Stimulated activated CD4-positive, alpha-beta T cell treated with anti-CD3 and anti-CD28 coated beads, Interleukin-4, amount 100 ng/mL, for 1 hour (primary cell): ENCODE data around the gene CSTF1.
"Not testable (repeated sequence)": the region's sequence is repeated elsewhere in the genome, so short reads cannot be mapped to it uniquely, and the experiment has no call there.

ENCODE experiments used
- DNase-seq: peaks from one replicate; pipeline ENCODE4 v3.0.0-alpha.2; 2020

Gene CSTF1

DNA sequence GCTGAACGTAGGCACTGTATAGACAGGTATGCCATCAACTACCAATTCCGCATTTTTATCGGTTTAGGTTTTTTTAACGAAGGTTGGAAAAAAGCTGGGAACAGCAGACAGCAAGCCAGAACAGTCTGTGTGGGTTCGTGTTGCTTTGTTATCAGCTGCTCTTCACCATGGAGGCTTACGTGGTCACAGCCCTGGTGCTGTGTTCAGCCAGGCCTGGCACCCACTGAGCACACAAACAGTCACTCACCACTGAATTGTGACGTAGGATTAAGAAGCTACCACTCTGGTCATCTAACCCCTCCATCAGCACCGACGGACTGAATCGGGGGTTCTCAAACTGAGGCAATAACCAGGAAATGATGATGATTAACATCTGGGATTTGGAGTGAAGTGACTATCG is 20.5 kb upstream of the CSTF1 start:
- no peak for DNase-seq

DNA sequence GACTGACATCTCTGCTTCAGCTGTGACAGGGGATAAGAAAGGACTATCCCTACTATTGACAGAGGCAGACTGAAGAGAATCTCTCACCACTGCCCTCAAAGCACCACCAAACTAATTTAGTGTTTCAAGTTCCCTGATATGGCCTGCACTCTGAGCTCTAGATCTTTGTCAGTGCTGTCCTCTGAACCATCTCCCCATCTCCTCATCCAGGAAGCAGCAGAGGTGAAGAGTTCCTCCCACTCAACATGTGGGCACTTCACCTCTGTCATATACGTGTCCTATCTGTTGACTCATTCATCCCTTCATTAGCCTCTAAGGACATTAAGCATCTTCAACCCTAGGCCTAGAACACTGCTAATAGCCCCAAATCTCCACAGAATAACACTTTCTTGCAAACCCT is 19.6 kb upstream of the CSTF1 start:
- no peak for DNase-seq

DNA sequence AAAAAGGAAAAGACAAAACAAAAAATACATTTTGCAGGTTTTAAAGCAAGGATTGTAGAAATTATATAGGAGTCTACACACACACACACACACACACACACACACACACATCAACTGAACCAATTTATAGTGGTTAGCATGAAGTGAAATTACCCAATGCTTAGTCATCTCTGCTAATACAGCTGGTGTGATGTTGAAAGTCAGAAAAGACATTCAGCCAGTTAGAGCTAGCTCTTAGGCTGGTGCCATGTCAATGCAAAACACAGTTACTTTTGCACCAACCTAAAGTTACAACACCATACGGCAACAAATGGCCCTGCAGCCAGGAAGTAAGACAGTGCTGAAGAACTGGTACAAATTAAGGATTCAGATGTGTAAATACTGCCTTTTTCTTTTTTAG is 18.5 kb upstream of the CSTF1 start:
- no peak for DNase-seq

- no peak for DNase-seq
Observed at GRCh38 chr20:56376331-56376730, 16.1 kb upstream of the CSTF1 start.

GRCh38 chr20:56378386-56378785 is 14.1 kb upstream of the CSTF1 start:
- no peak for DNase-seq

GRCh38 chr20:56380375-56380774 is 12.1 kb upstream of the CSTF1 start:
- no peak for DNase-seq

DNA sequence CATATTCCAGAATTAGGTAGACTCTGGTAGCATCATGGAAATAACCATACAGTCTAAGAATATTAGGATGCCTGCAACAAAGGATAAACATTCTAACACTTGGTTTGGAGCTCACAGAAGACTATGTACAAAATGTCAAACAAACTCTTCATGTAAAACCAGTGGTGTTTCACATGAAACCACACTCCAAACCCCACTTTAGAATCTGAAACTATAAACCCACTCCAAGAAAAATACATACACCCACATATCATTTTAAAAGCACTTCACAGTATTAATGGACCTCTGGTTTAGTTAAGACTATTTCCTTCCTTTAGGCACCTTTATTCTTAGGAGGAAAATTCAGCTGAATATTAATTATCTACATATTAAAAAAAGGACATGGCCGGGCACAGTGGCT is 10.9 kb upstream of the CSTF1 start:
- no peak for DNase-seq

- no peak for DNase-seq
Observed at GRCh38 chr20:56382696-56383095, 9.7 kb upstream of the CSTF1 start.

DNA sequence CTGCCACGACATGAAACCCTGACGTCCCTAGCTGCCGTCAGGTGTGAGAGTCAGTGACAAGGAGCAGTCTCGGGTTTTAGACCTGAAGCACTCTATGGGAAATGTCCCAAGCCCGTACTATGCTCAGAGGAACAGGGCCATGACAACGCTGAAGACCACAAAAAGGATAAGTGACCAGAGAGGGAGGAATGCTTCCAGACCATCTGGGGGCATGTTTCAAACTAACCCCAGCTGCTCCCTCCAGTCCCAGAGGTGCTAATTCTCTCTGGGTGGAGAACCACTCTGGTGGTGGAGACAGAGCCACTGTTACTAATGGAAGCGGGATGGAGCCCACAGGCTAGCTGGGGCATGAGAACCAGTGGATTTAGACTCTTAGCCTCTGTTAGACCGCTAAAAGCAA is 9.1 kb upstream of the CSTF1 start:
- DNase-seq = no peak

- no peak for DNase-seq
Observed at GRCh38 chr20:56385130-56385529, 7.3 kb upstream of the CSTF1 start.

- DNase-seq = no peak
Observed at GRCh38 chr20:56386219-56386618, 6.2 kb upstream of the CSTF1 start.

DNA sequence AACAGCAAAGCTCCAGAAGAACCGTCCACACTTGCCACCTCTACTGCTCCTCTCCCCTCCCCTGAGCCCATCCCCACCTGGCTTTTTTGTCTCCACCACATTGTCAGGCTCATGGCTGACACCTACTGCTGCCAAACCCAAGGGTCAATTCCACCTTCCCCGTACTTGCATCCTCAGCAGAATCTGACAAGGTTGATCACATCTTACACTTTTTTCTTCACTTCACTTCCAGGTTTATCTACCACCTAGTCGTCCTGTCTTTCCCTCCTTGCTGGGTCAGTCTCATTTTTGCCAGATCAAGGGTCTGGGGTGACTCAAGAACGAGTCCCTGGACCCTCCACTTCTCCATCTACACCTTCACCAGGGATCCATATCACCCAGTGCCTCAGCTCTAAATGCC is 3.6 kb upstream of the CSTF1 start:
- no peak for DNase-seq

DNA sequence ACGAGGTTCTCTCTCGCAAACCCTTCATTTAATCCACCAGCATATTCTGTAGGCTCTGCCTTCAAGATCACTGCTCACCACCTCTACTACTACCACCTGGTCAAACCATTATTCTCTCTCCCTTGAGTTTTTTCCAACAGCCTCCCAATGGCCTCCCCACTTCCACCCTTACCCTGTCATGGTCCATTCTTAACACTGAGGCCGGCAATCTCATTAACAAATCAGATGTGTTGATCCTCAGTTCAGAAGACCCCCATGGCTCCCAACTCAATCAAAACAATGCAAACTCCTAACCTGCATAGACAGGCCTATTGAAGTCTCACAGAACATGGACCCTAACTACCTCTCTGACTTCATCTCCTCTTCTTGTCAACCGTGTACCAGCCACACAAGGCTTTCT is 2.6 kb upstream of the CSTF1 start:
- no peak for DNase-seq

- DNase-seq = not testable (repeated sequence)
Observed at GRCh38 chr20:56390396-56390795, 2.0 kb upstream of the CSTF1 start.

GRCh38 chr20:56391037-56391436 is 1.4 kb upstream of the CSTF1 start:
- no peak for DNase-seq

- no peak for DNase-seq
Observed at GRCh38 chr20:56391596-56392131, 781 bp upstream of the CSTF1 start.

GRCh38 chr20:56392881-56393482 is 537 bp downstream of the CSTF1 start:
- no peak for DNase-seq

- DNase-seq = no peak
Observed at GRCh38 chr20:56393653-56394052, 1.2 kb downstream of the CSTF1 start.

DNA sequence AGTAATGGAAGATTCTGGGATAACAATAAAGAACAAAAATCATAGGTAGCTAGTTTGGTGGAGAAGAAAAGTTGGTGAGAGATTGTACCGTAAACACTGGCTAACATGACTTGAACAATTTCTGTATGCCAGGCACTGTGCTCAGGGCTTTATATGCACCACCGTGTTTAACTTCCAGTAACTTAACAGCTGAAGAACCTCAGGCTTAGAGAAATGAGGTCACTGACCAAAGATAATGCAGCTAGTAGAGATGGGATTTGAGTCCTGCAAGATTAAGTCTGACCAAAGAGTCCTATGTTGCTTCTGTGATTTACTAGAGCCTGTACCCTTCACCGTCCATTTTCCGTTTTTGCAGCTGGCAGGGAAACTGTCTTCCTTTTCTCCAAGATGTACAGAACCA is 2.7 kb downstream of the CSTF1 start:
- no peak for DNase-seq

DNA sequence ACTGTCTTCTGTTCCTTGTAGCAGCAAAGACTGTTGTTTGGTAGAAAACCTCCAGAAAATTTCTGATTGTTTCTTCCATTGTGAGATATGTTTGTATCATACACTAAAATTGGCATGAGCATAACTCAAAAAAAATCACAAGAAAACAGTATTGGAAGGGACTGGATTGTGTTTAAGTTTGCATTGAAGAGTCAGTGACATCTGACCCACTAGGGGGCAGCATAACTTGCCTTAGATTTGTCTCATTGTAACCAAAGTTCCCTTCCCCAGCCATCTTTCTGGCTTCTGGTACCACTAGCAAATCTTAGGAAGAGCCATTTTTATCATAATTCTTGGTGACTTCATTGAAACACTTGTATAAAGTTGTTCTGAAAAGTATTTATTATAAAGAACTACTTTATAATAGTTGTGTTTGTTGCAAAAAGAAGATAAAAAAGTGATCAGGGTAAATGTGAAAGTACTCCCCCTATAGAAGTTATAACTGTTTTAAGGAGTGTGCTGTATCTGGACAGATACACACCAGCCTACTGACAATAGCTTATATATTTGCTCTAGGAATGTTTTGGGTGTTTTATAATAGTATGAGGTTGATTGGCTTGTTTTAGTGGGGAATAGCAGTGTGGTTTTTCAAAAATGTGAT is 7.7 kb downstream of the CSTF1 start:
- peak; percentile 37 for DNase-seq

- DNase-seq = no peak
Observed at GRCh38 chr20:56403465-56403864, 11.0 kb downstream of the CSTF1 start.

GRCh38 chr20:56405356-56405755 is 12.9 kb downstream of the CSTF1 start:
- DNase-seq = not testable (repeated sequence)

DNA sequence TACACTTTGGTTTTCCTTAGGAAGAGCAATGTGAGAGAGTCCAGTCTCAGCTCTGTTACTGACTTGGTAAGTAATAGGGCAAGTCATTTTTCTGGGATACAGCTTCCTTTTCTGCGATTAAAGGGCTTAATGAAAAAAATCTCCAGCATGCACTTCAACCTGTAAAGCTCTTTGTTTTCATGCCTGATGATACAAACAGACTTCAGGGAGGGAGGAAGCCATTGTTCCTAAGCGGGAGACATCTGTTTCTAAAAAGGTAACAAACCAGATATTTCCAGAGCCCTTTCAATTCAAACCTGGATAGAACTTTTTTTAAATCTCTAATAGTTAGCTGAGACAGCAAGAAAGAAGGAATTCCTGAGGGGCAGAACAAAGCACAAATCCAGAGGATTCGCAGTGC is 14.5 kb downstream of the CSTF1 start:
- DNase-seq = no peak

GRCh38 chr20:56409521-56409920 is 17.1 kb downstream of the CSTF1 start:
- no peak for DNase-seq

GRCh38 chr20:56409956-56410355 is 17.5 kb downstream of the CSTF1 start:
- no peak for DNase-seq
